ENCODE results near the gene MRPS35.
A peak's percentile ranks its signal among the peaks of the same experiment; 100 is the strongest.

DNA sequence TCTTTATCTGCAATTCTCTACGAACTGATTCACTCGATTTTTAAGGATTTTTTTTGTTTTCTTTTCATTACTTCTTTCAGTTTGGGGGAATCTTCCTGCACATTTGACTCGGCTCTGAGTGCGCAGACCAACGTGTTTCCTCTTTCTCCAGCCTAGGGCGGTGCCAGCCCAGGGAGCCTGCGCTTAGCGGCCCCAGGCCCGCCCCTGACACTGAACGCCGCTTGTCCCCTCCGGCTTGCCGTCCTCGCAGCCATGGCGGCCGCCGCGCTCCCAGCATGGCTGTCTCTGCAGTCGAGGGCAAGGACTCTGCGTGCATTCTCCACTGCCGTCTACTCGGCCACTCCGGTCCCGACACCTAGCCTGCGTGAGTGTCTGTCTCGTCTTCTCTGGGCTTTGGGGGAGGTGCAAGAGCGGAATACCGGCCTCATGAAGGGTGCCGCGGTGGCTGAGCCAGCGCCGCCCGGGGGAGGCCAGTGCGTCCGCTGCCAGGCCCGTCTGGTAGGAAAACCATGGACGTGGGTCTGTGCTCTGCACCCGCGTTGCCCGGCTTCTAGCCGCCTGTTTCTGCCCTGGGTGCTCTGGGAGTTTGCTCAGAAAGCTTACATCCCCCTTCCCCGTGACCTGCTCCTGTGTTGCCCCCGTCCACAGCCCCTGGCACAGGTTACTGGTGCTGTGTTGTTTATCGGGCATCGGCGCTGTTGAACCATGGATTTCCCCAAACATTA is at the start of gene MRPS35:
- TF ChIP-seq CTCF (IDR thresholded peaks at IDR 0.05 in 8 of 11, conservative IDR thresholded peaks at IDR 0.05 in 3 of 11) (no peak), POLR2AphosphoS5 (IDR thresholded peaks at IDR 0.05) (peak; percentile 96 to 98 (median 98)), POLR2A (IDR thresholded peaks at IDR 0.05) (peak in 2 of 3 donors; percentile 4 to 15)
